HG03442 (cell line): ENCODE results near the gene WDR35.
"Not testable (repeated sequence)": the region's sequence is repeated elsewhere in the genome, so short reads cannot be mapped to it uniquely, and the experiment has no call there.

Experiments
- ATAC-seq: cut with Tn5 transposase; IDR thresholded peaks from one replicate; pipeline ENCODE4 v1.9.1; 2021; ENCODE audit warnings: mild to moderate bottlenecking, moderate library complexity; ENCODE audit not compliant: unreplicated experiment

WDR35 gene

DNA sequence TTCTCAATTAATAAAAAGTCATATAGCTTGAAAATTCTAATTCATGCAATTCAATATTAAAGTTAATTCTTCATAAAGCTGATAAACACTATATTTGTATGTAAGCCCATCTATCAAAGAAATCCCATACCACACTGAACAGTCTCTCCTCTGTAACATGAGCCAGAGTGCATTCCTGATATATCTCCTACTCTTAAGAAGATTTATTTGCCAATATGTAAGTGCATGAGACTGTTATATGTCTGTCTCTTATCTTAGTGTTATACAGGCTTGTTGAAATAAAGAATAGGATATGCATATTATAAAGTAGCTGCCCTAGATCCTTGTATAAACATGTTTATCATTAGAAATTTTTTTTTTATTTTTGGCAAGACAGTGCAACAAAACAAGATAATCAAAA lies 47.7 kb downstream of the WDR35 start:
- ATAC-seq: no peak

DNA sequence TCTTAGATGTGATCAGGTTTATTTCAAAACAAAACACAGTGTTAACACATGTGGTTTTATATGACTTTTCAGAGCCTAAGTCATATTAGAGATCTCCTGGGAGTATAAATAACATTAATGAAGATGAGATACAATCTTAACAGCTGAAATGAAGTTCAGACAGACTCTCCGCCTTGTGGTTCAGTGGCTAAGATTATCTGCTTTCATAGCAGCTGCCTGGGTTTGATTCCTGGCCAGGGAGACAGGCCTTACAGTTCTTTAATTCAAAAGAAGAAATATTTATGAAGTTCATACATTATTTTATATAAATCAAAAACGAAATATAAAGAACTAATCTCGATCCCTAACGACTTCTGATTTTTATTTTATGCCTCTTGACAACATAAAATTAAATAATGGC lies 52.9 kb downstream of the WDR35 start:
- no peak for ATAC-seq

DNA sequence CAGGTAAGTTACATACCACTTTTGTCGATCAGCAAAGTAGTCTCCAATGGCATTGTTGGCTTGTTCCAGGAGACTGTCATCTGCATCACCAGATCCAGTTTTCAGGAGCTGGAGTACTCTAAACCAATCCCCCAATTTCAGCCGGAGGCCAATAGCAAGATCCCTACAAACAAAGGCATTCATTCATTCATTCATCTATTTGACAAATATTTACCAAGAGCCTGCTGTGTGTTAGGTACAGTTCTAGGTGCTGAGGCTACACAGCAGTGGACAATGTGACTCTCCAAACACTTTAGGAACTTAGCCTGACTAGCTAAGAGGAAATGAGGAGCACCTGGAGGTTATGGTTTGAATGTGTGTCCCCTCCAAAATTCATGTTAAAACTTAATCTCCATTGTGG lies 53.7 kb downstream of the WDR35 start:
- no peak for ATAC-seq

DNA sequence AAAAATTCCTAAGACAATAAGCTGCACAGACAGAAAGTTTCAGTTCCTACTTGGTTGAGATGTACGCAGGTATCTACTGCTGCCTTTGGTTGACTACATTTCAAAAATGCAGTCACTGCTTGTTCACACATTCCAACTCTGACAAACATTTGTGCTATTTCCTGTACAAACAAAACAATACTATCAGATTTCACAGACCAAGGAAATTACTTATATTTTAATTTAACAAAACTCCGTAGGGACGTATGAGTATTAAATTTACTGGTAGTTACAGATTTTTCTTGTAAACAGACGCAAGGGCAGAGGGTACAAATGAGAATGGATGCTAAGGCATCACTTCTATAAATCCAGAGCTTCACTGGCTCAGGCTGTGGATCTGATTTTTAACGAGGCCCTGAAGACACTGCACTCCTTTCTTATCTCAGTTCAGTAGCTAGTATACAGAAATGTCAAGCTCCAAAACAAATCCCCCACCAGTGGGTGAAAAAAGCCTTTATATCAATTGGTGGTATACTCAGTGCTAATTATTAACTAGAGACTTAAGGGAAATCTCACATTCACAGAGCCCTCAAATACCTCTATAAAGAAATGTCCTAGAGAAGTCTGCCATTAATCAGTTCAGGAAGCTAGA lies 56.4 kb downstream of the WDR35 start:
- peak; percentile 64 for ATAC-seq

DNA sequence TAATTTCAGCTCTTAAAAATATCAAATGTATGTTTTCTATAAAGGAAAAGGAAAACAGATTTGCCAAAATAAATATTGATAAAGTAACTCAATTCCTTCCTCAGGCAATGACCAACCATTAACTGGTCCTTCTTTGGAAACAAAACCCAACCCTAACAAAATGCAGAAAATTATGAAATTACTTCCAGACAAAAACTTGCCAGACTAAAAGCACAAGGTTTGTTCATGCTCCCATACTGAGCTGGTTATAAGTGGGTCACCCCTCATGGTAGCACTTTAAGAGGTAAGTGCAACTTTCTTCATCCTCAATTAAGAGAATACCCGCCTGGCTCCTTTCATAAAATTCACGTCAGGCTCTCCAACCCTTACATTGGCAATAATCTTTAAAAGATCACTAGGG lies 57.0 kb downstream of the WDR35 start:
- peak; percentile 13 for ATAC-seq

DNA sequence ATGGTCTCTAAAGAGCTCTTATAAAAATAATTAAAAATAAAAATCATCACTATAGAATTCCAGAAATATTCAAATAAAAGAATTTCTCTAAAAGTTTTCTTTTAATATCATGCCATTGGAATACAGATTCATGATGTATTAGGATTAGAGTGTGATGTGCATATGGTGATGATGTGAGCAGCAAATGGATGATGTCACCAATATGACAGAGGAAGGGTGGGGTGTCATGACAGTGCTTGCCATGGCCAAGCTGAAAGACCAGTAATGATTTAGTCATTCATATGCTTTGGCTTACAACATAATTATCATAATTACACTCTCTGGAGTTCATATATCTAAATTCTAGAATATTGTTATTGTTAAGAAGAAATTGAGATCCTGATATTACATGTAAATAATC lies 60.7 kb downstream of the WDR35 start:
- ATAC-seq: no peak

DNA sequence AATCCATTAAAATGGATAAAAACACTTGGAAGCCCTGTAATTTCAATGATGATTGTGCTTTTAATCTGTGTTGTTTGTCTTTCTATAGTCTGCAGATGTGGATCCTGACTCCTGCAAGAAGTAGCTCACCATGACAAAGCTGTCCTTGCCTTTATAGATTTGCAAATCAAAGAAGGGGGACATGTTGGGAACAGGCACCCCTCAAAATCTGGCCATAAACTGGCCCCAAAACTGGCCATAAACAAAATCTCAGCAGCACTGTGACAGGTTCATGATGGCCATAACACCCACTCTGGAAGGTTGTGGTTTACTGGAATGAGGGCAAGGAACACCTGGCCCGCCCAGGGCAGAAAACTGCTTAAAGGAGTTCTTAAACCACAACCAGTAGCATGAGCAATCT lies 62.1 kb downstream of the WDR35 start:
- ATAC-seq: not testable (repeated sequence)

DNA sequence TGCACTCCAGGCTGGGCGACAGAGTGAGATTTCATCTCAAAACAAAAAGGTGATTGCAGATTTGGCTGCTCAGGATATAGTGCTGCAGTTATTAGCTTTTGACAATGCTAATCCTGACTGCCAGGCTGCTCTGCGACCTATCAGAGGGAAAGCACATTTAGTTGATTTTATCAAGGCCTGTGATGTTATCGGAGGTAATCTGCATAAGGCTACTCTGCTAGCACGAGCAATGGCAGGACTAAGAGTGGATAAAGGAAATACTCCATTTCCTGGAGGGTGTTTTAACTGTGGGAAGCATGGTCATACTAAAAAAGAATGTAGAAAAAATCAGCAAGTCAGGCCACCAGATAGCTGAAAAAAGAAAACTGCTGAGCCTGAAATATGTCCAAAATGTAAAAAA lies 65.4 kb downstream of the WDR35 start:
- not testable (repeated sequence) for ATAC-seq

DNA sequence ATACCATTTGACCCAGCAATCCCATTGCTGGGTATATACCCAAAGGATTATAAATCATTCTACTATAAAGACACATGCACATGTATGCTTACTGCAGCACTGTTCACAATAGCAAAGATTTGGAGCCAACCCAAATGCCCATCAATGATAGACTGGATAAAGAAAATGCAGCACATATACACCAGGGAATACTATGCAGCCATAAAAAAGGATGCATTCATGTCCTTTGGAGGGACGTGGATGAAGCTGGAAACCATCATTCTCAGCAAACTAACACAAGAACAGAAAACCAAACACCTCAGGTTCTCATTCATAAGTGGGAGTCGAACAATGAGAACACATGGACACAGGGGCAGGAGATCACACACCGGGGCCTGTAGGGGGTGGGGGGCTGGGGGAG lies 67.7 kb downstream of the WDR35 start:
- ATAC-seq: not testable (repeated sequence)

DNA sequence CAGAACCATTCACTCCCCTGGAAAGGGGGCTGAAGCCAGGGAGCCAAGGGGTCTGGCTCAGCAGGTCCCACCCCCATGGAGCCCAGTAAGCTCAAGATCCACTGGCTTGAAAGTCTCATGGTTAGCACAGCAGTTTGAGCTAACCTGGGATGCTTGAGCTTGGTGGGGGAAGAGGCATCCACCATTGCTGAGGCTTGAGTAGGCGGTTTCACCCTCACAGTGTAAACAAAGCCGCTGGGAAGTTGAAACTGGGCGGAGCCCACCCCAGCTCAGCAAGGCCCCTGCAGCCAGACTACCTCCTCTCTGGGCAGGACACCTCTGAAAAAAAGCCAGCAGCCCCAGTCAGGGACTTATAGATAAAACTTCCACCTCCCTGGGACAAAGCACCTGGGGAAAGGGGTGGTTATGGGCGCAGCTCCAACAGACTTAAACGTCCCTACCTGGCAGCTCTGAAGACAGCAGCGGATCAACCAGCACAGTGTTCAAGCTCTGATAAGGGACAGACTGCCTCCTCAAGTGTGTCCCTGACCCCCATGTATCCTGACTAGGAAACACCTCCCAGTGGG lies 73.4 kb downstream of the WDR35 start:
- no peak for ATAC-seq

DNA sequence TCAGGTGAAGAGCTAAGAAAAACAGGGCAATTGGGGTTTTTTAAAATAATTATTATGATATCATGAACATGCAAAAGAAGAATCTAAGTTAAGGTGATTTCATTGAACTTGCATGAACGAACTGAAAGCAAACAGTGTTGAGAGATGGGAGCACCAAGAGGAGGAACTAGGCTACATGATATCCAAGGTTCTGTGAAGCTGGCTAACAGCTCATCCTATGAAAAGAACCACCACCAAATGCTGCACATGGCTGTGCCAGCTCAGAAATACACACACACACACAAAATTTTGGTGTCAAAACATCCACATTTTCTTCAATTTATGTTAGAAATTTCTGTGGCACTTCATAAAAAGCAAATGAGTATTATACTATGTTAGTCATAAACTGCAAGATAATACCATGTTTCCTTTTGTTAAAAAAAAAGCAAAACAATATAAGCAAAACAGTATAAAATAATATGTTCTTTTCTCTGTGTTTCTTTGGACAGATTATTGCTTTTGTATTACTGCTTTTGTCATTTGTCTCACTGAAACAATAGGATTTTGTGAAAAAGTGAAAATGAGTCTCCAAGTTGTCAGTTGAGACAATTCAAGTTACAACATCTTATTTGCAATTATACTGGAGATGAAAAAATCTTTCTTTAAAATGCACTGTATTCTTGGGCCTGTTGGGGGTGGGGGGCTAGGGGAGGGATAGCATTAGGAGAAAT lies 75.5 kb downstream of the WDR35 start:
- no peak for ATAC-seq

DNA sequence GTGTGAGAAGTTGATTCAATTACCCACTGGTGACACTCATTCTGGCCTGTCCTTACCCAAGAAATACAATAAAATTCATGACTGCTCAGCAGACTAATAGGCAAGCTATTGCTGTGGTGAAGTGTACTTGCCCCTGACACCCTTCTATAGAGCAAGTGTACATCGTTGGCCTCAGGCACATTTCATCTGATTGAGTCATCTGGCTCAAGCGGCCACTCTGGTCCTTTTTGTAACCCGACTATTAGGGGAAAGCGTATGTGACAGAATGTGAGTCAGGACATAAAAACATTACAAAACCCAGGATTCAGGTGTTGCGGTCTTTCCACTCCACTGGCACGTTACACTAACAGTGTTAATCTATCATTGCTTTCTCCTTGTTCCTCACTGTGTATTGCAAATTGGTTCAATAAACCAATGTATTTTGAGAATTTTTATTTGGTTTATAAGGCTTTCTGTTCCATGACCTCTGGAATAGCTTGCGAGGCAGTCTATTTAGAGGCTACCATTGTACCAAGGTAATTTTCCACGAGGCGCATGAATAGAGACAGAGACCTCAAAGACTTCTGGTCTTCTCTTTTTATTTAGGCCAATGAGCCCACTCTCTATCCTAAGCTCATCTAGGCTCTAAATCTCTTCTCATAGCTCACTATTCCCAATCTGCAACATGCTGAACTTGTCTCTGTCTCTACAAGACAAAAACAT lies 77.9 kb downstream of the WDR35 start:
- no peak for ATAC-seq

DNA sequence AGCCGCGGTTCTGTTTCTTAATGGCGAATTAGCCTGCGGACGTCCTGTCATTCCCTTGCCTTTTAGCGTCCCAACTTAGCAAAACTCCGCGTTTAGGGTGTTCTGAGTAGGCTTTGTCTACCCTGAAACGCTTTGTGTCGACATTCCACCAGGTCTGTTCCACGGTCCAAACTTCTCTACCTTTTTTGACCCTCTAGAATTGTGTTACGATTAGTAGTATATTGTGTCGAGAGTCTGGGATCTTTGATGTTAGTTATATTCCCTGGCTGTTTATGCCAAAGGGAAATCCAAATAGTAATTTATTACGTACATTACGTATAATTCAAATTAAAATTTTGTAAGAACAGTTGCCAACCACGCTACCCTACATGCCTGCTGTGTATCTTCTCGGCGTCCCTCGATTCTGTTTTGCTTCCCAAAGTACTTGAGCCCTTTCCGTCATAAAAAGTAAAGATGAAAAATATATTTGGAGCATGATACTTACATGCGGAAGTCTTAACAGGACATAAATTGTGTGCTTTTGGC lies 87.6 kb downstream of the WDR35 start:
- ATAC-seq: peak; percentile 1

DNA sequence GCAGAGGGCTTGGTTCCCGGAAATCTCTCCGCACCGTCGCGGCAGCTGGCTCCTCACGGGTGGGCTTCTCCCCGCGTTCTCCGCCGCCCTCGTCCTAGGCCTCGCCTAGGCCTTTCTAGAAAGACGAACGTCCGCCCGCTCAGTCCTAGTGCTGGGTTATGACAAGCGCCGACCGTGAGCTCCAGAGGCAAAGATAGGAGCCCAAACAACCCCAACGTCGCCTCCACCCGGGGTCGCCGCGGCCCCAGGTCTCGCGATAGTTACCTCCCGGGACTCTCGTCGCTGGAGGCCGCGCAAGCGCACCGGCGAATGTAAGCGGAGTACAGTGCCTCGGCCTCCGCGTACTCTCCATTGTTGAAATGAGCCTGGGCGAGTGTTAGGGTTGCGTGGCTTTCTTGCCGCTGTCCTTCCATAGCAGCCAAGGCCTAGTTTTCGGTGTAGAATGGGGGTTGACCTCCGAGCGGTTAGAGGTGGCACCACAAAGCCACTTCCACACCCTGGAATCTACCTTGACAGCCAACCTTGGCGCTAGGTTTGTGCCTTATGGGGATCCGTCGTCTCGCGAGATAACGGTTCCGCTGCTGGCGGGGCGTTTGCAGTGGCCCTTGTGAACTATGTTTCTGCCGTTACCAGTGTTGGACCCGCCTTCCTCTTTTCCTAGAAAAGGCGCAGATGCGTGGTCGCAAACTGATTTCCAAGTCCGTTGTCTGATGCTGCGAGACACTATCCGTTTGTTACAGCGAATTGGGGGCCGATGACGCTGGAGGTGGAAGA lies 88.3 kb downstream of the WDR35 start, which contains the start of gene TTC32:
TSS of gene TTC32 (minus strand) at position 542 of the 774 bp plus-strand sequence. CDS start at position 413, 129 bp downstream.
- ATAC-seq: peak; percentile 76

DNA sequence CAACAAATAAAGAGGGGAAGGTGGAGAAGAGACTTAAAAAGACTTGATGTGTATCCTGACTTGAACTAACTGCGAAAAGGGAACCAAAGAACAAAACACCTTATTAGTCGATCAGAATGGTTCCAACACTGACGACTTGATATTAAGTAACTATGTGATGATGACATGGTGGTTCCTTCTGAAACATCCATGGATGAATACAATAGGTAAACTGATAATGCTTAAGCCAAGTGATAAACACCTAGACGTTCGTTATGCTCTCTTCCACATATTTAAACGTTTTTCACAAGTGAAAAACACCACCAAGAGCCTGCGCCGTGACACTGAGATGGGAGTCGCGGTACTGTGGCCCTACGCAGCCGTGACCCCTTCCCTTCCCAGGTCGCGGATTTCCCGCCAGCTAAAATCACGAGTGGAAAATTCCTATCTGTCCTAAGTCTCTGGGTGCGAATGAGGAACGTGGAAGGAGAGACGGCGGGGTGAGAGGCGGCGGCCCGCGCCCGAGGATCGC lies 88.9 kb downstream of the WDR35 start:
- ATAC-seq: peak; percentile 1

DNA sequence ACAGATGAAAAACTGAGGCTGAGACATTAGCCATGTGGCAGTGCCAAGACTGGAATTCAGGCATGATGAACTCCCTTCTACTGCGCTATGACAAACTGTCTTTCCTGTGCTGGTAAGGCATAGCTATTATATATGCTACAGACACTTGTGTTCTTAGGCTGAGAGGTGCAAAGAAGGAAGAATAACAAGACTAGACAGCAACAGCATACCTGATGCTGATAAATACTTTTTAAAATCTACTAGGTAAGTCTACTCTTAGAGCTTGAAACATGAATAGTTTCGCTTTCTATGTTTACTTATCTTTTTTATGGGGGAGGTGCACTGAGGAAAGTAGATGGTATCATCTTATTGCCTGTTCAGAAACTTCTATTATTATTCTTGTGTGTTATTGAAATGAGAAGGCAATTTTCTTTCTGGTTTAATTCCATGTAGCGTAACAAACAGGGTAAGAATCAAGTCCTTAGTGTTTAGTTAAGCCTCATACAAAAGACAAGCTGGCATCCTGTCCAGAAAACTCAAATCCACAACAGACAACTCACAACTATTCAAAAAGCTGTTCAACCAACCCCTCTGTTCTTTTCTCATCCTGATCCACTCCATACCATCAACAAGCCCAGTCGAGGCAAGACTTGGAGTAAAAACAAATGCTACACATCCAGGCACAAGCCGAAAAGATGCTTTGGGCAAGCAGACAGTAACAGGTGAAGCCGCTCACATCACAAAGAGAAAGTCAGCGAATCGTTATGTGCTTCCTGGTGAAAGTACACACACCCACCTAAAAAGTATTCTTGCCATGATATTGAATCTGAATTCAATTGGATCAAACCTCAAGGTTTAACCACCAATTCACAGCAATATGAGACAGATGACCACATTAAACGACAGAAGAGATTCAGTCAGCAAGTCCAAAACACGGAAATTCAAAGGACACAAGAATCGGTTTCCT lies 89.6 kb downstream of the WDR35 start:
- peak; percentile 18 for ATAC-seq

DNA sequence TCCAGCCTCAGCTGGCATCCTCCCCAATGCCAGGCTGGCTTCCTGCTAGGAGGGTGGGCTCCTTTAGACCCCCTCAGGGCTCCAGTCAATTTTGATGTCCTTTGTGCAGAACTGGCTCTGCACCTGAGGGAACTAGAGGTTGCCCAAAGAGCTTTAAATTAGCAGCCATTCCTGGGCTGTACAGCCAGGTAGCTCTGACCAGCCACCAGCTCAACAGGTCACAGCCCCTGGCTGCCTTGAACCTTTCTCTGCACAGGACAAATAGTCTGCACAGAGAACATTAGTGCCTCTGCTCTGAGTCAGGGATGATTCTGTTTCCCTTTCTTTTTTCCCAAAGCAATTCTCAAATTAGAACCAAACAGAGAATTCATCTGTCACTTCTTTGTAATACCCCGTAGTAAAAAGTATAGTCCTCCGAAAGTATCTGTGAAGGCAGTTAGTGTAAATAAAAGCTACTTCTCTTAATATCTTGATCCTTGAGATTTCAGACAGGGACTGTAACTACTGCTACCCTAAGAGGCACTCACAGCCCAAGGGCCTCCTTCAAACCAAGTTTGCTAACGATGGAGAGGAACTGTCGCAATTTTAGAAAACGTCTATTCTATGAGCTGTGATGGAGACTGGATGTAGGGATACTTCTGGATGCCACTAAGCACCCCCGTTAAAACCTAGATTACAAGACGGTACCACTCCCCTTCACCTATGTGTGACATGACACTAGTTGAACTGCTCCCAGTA lies 91.1 kb downstream of the WDR35 start:
- no peak for ATAC-seq

DNA sequence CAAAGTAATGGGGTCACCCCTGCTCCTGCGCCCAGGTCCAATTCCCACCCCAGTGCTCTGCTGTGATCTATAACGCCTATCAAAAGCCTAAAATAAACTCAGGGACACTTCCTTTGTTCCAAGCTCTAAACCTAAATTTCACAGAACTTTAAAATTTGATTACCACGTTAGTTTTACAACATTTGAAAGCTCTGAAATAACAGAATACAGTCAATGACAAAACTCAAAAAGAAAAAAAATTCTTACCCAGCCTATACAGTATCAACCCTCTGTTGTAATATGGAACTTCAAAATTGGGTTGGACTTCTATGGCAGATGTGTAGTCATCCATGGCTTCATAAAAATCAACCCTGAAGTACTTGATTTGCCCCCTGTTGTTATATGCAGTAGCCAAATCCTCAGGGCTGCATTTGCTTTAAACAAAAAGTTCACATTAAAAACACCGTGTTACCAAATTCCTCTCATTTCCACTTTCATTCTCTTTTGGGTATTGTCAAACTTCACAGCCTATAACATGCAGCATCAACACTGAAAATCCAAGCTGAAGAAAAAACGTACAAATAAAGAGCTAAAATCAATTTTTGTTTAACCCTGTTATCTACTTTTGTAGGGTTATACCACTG lies 92.2 kb downstream of the WDR35 start:
- no peak for ATAC-seq
